Measurements from ENCODE around the gene TRABD2A.

TRABD2A gene

DNA sequence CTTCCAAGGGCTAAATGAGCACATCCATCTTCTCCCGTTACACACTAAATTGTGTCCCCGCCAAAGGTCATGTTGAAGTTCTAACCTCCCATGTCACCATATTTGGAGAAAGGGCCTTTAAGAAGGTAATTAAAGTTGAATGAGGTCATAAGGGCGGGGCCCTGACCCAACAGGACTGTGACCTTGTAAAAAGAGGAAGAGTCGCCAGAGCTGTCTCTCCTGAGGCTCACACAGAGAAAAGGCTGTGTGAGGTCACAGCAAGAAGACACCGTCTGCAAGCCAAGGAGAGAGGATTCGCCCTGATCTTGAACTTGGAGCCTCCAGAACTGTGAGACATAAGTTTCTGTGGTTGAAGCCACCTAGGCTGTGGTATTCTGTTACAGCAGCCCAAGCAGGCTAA, 24.1 kb downstream of the TRABD2A start:
- in situ Hi-C loops (cut with MboI; ENCODE audit: low sequenced_read_pairs) = no loop called here

GRCh38 chr2:84855731-84856130, 25.2 kb downstream of the TRABD2A start:
- in situ Hi-C loops (cut with MboI; ENCODE audit: low sequenced_read_pairs) = no loop called here

GRCh38 chr2:84854850-84855249, 26.0 kb downstream of the TRABD2A start:
- in situ Hi-C loops (cut with MboI; ENCODE audit: low sequenced_read_pairs) = no loop called here

DNA sequence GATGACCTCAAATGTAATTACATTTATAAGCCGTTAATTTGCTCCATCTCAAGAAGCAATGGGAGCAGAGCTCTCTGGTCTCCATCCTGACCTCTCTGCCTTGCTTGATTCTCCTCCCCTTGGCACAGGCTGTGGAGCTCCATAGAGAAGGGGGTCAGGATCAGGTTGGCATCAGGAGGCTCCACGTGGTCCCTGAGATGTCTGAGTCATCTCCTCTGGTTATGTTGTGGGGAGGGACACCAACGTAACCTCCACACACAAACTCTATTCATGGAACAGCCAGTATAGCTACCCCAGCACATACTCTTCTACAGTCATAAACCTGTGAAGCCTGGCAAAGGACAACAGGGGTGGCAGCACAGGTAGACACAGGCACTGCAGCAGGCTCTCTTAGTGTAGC, 29.0 kb downstream of the TRABD2A start:
- in situ Hi-C loops (cut with MboI; ENCODE audit: low sequenced_read_pairs) = no loop called here

DNA sequence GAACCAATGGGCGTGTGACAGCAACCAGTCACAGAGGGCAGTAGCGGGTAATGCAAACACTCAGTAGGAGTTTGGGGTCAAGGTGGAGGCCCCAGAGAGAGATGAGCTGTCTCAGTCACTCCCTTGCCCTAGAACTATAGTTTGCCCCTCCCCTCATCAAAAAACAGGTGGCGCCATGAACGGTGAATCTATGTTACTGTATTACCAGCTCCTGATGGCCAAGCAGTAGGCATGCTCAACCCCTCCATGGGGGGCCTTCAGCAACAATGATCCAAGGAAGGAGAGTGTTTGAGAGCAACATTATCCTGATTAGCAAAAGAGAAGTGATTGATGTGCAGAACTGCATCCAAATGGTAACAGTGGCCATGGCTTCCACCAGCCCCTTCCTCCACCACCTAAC, 30.4 kb downstream of the TRABD2A start:
- in situ Hi-C loops (cut with MboI; ENCODE audit: low sequenced_read_pairs) = no loop called here

GRCh38 chr2:84849271-84849952, 31.5 kb downstream of the TRABD2A start:
- in situ Hi-C loops (cut with MboI; ENCODE audit: low sequenced_read_pairs) = no loop called here

- in situ Hi-C loops (cut with MboI; ENCODE audit: low sequenced_read_pairs) = no loop called here
Measured at GRCh38 chr2:84847326-84848050, 33.4 kb downstream of the TRABD2A start.

GRCh38 chr2:84846741-84847142, 34.1 kb downstream of the TRABD2A start:
- in situ Hi-C loops (cut with MboI; ENCODE audit: low sequenced_read_pairs) = no loop called here

- in situ Hi-C loops (cut with MboI; ENCODE audit: low sequenced_read_pairs) = no loop called here
Measured at GRCh38 chr2:84846041-84846663, 34.7 kb downstream of the TRABD2A start.

DNA sequence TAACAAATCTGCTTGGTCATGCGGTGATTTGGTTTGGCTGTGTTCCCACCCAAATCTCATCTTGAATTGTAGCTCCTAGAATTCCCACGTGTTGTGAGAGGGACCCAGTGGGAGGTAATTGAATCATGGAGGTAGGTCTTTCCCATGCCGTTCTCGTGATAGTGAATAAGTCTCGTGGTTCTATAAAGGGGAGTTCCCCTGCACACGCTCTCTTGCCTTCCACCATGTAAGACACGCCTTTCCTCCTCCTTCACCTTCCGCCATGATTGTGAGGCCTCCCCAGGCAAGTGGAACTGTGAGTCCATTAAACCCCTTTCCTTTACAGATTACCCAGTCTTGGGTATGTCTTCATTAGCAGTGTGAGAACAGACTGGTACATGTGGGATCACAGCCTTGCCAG, 36.7 kb downstream of the TRABD2A start:
- in situ Hi-C loops (cut with MboI; ENCODE audit: low sequenced_read_pairs) = no loop called here

DNA sequence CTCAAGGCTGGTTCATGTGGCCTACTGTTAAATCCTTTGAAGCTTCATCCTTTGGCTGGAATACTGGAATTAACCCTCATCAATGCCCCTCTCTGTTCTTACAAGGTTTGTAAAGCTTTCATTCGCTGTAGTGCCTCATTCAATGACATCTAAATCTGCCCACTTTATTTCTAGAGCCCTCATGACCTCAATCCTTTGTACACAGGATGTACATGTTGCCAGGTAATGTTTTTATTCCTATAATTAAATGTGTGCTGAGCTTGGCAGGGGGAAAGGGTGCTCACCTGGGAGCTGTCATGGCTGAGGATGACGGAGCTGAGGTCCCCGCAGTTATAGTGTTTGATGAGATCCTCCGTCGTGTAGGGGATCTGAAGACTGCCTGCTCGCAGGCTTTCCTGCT, 39.3 kb downstream of the TRABD2A start:
- in situ Hi-C loops (cut with MboI; ENCODE audit: low sequenced_read_pairs) = no loop called here

- in situ Hi-C loops (cut with MboI; ENCODE audit: low sequenced_read_pairs) = no loop called here
Measured at GRCh38 chr2:84840306-84840705, 40.6 kb downstream of the TRABD2A start.

GRCh38 chr2:84839851-84840250, 41.0 kb downstream of the TRABD2A start:
- in situ Hi-C loops (cut with MboI; ENCODE audit: low sequenced_read_pairs) = no loop called here

DNA sequence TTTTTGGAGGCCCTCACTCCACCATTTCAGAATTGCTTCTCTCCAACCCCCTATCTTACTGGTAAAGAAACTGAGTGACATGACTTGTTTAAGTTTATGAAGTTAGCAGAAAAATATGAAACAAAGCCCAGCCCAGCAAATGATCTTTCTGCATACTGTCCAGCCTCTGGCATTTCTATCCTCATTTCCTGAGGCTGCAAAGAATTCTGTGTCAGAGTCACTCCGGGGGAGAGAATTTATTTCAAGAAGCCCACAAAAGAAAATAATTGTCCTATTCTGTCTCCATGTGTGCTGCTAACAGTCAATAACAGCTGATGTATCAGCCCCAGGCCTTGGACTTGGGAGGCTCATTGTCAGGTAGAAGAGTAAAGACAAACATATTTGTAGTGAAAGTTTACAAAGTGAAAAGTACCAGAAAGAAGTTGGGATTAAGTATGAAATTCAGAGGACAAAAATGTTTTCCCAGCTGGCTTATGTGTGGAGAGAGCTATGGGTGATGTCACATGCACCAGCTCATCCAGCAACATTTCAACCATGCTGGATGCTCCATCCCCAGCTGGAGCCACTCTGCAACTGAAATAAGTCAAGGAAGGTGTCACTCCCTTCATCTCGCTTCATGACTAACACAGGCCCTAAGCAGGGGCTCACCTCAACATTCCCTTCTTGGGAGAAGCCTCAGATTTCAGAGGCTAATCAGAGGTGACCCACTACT, 42.3 kb downstream of the TRABD2A start:
- in situ Hi-C loops (cut with MboI; ENCODE audit: low sequenced_read_pairs) = no loop called here

- in situ Hi-C loops (cut with MboI; ENCODE audit: low sequenced_read_pairs) = no loop called here
Measured at GRCh38 chr2:84836215-84836614, 44.7 kb downstream of the TRABD2A start.

DNA sequence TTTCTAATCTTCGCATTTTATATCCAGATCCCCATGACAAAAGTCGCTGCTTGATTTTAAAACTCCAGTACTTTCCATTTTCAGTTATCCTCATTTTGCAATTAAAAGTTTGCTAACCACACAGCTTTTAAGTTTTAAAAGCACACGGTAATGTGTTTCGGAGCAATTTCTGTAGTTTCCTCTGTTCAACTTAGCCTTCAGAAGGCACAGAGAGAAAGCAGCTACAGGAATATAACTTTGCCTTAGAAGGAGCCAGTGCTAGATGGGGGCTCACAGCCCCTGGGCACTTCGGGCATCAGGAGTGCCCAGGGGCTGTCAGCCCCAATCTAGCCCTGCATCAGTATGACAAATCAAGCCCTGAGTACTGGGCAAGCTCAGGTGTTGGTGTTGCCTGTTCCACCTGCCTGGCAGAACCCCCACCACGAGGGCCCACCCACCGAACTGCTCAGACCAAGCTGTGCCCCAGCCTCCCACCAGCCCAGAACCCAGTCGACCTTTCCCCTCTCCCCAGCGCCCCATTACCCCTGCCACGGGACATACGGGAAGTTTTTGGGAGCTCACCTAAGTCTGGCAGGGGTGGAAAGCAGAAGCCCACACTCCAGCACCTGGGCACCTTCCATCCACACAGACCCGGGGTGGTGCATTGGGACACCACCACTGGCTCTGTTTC, 47.3 kb downstream of the TRABD2A start:
- in situ Hi-C loops (cut with MboI; ENCODE audit: low sequenced_read_pairs) = no loop called here

DNA sequence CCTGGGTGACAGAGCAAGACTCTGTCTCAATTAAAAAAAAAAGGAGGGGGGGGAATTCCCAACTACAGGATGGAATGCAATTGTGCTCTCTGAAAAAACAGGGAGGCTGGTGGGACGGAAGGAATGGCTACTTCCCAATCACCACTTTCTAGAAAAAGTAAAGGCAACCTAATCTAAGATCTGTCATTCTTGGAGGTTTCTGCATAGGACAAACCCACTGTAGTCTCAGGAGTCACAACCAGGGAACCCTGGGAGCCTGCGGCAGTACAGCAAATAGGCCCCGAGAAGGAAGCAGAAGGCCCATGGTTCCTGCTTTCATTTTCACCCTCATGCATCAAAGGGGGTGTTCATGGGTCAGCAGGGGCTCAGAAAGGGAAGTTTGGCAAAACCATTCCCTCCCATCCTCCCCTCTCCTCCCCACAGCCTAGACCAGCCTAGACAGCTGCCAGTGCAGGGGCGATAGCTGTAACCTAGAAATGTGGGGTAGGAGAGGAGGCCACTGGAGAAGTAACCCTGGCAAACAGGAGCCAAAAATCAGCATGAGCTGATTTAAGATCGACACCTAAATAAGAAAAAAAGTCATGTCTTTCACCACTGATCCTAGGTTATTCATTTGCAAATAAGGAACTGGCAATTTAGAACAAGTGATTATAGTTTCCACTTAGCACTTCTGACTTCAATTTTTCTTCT, 48.0 kb downstream of the TRABD2A start:
- in situ Hi-C loops (cut with MboI; ENCODE audit: low sequenced_read_pairs) = no loop called here

DNA sequence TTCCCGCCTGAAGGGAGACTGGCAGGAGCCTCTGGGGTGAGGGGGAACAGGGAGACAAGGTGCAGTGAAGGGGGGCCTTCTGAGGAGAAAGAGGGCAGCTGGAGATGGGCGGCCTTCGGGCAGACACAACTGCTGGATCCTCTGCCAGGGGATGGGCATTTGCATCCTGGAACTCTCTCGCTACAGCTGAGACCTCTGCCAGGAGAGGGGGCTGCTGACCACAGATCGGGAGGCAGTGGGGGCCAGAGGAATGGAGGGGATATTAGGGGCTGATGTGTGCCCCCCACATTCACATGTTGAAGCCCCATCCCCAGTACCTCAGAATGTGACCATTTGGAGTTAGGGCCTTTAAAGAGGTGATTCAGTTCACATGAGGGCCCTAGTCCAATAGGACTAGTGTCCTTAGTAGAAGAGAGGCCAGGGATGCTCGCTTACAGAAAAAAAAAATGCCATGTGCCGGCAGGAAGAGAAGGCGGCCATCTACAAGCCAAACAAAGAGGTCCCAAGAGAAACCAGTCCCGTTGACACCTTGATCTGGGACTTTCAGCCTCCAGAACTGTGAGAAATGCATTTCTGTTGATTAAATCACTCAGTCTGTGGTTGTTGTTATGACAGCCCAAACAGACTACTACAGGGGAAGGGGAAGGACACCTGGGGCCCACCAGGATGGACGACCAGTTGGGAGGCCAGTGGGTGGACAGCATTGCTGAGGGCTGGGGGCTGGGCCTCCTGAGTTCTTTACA, 50.0 kb downstream of the TRABD2A start:
- in situ Hi-C loops (cut with MboI; ENCODE audit: low sequenced_read_pairs) = no loop called here

GRCh38 chr2:84830095-84830494, 50.8 kb downstream of the TRABD2A start:
- in situ Hi-C loops (cut with MboI; ENCODE audit: low sequenced_read_pairs) = no loop called here

DNA sequence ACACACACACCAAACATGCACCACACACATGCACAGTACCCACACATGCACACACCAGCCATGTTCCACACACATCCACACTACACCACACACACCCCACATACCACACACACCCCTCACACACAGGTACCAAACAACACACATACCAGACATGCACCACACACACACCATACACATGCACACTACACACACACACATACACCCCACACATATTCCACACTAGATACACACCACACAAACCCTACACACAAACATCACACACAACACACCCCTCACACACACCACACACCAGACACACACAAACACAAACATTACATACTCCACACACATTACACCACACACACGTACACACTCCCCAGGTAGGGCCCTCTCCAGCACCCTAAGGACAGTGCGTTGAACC, 51.2 kb downstream of the TRABD2A start:
- in situ Hi-C loops (cut with MboI; ENCODE audit: low sequenced_read_pairs) = no loop called here

All from HL-60/S4 (cell line).